Activated T-helper 1 cell treated with anti-CD3 and anti-CD28 coated beads, Interleukin-12 subunit alpha, Interleukin-12 subunit beta, Interleukin-2, Interleukin-4 antibody, amounts not matched to agents 30 ng/mL and 10 ng/mL and 1 ng/mL, durations not matched to agents 14 hours and 24 hours and 36 hours (primary cell): ENCODE measurements around the gene TMEM151A. TPM values are rescaled to one million over a fixed set of nuclear protein-coding genes. Genes with fewer than 3 reads are reported as not detected.
"Not testable (repeated sequence)": the region's sequence is repeated elsewhere in the genome, so short reads cannot be mapped to it uniquely, and the experiment has no call there.

ENCODE experiments used
- DNase-seq: peaks from one replicate; pipeline ENCODE4 v3.0.0; 2021; ENCODE audit warnings: low spot score
- H3K27ac Mint-ChIP-seq: one replicate; pipeline ENCODE4 v1.8.0; 2021; ENCODE audit warnings: mild to moderate bottlenecking, mixed read lengths
- H3K27me3 Mint-ChIP-seq: one replicate; pipeline ENCODE4 v1.8.0; 2022; ENCODE audit warnings: mild to moderate bottlenecking, moderate library complexity, mixed read lengths; ENCODE audit not compliant: insufficient read depth
- H3K36me3 Mint-ChIP-seq: one replicate; pipeline ENCODE4 v1.8.0; 2021; ENCODE audit warnings: low read depth, mixed read lengths
- H3K4me1 Mint-ChIP-seq: one replicate; pipeline ENCODE4 v1.8.0; 2021; ENCODE audit warnings: low read depth, mixed read lengths
- H3K4me3 Mint-ChIP-seq: one replicate; pipeline ENCODE4 v1.8.0; 2021; ENCODE audit warnings: mild to moderate bottlenecking, moderate library complexity, mixed read lengths
- H3K9me3 Mint-ChIP-seq: one replicate; pipeline ENCODE4 v1.8.0; 2021; ENCODE audit warnings: mixed read lengths
- intact Hi-C: fragments of 100-400 bp; cut with micrococcal nuclease; formaldehyde crosslinking; loops from one replicate; pipeline ENCODE4 v1.15.1; 2024
- total RNA-seq: library from RNA; stranded (reverse); gene quantifications from 2 replicates; pipeline ENCODE4 v1.2.3, GENCODE V29; 2022

The TMEM151A gene
- total RNA-seq, 1 donor from 2014 or later = not detected

DNA sequence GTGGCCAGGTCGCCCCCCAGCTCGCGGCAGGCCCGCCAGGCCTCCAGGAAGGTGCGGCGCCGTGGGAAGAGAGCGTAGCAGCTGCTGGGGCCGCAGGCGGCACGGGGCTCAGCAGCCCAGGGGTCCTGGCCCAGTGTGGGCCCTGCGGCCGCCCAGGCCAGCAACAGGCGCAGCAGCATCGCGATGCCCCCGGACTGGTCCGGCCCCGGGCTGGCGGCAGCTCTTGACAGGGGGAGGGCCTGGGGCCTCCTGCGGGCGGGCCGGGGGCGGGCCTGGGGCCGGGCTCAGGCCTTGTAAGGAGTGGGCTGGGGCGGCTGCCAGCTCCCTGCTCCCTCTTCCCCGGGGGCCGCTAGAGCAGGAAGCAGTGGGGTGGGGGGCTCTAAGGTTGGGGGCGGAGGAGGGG is 25.2 kb downstream of the TMEM151A start, which contains the start of gene CD248:
Gene CD248, minus strand, starts transcription at position 196 of the 403 bp plus-strand sequence. Its CDS starts 17 bp downstream, at position 179.
- DNase-seq = no peak
- H3K27ac Mint-ChIP-seq = peak within 1 kb of the TSS; percentile 44
- peaks cover 5% of the 10 kb centered on the region for H3K9me3 Mint-ChIP-seq
- H3K4me3 Mint-ChIP-seq = peak within 1 kb of the TSS; percentile 7
- peaks cover 11% of the 10 kb centered on the region for H3K27me3 Mint-ChIP-seq
- peaks cover 2% of the 10 kb centered on the region for H3K36me3 Mint-ChIP-seq
- H3K4me1 Mint-ChIP-seq = peaks cover 31% of the 10 kb centered on the region
- intact Hi-C loops = no loop called here

DNA sequence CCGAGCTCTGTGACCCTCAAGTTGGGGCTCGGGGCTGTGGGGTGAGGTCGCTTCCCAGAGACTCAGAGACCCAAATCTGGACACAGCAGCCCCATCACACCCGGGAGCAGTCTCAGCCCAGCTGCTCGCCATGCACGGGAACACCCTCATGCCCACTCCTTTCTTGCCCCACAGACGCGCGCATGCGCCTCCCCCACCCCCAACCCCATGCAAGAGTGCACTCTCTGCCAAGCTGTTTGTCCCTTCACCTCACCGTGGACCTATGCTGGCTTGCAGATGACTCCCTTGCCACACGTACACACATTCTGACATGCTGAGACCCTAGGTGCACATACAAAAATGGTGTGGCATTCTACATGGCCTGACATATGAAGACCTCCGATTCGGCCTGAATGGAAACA is 25.6 kb downstream of the TMEM151A start:
- Mint-ChIP-seq H3K4me3 (peak overlapping the region; percentile 7), H3K27me3 (peaks cover 11% of the 10 kb centered on the region), H3K4me1 (peaks cover 29% of the 10 kb centered on the region), H3K36me3 (peaks cover 2% of the 10 kb centered on the region), H3K9me3 (peaks cover 5% of the 10 kb centered on the region), H3K27ac (peak overlapping the region; percentile 44)
- intact Hi-C loops = no loop called here
- DNase-seq = no peak

DNA sequence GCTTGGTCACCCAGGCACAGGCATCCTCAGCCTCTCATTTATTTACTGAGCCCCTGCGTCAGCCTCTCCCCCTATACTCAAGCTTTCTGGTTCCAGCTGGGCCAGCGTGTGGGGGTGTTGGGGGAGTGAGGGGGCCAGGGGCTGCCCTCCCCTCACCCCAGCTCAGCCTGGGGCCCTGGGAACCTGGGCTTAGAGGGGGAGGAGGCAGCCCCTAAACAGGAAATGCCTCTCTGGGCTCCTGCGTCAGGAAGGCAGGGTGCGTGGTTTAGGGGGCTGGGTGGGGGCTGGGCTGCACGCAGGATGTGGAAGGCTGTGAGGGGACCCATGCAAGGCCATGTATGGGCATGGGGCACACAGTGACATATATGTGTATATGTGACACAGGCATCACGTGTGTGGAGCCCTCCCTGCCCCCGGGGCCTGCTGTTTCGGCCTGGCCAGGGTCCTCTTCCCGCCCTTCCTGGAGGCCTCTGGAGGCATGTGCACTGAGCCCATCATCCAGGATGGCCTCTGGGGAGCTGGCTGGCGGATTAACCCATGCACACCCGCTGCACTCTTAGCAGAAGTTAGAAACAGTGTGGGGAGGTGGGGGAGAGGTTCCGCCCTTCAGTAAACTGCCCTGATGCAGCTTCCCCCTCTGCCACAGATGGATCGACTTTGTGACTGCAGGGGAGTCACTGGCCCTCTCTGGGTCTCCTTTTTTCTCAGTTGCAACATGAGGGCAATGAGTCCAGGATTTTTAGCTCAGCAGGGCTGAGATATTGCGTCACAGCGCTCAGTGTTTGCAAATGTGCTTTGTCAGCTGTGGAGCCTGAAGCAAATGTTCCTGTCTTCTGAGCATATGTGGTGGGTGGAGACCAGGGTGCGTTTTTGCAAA is 26.3 kb downstream of the TMEM151A start:
- intact Hi-C loops = no loop called here
- Mint-ChIP-seq H3K27me3 (peaks cover 13% of the 10 kb centered on the region), H3K4me1 (peaks cover 29% of the 10 kb centered on the region), H3K4me3 (peak overlapping the region; percentile 7), H3K9me3 (peaks cover 5% of the 10 kb centered on the region), H3K36me3 (peaks cover 2% of the 10 kb centered on the region), H3K27ac (peak overlapping the region; percentile 44)
- DNase-seq = no peak

DNA sequence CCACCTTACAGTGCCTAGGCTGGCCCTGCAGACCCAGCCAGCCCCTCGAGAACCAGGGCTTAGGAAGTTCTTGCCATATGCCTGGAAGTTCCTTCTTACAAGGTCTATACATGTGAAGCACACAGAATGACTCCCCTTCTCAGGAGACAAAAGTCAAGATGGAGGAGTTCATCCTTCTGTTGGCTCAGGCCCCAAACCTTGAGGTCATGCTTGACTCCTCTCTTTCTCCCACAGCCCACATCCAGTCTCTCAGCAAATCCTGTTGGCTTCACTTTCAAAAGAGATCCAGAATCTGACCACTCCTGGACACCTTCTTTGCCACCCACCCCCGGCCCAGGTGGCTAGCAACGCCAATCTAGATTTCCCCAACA is 26.9 kb downstream of the TMEM151A start:
- intact Hi-C loops = no loop called here
- H3K27ac Mint-ChIP-seq = no peak overlapping the region
- H3K27me3 Mint-ChIP-seq = peaks cover 13% of the 10 kb centered on the region
- H3K4me1 Mint-ChIP-seq = peaks cover 29% of the 10 kb centered on the region
- peaks cover 5% of the 10 kb centered on the region for H3K9me3 Mint-ChIP-seq
- peaks cover 2% of the 10 kb centered on the region for H3K36me3 Mint-ChIP-seq
- no peak for DNase-seq
- H3K4me3 Mint-ChIP-seq = no peak overlapping the region

DNA sequence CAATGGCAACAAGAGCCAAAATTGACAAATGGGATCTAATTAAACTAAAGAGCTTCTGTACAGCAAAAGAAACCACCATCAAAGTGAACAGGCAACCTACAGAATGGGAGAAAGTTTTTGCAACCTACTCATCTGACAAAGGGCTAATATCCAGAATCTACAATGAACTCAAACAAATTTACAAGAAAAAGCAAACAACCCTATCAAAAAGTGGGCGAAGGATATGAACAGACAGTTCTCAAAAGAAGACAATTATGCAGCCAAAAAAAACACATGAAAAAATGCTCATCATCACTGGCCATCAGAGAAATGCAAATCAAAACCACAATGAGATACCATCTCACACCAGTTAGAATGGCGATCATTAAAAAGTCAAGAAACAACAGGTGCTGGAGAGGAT is 28.6 kb downstream of the TMEM151A start:
- H3K27me3 Mint-ChIP-seq = peaks cover 13% of the 10 kb centered on the region
- intact Hi-C loops, H3K36me3 Mint-ChIP-seq, H3K9me3 Mint-ChIP-seq, DNase-seq, H3K27ac Mint-ChIP-seq, H3K4me3 Mint-ChIP-seq: not testable (repeated sequence)
- peaks cover 22% of the 10 kb centered on the region for H3K4me1 Mint-ChIP-seq

DNA sequence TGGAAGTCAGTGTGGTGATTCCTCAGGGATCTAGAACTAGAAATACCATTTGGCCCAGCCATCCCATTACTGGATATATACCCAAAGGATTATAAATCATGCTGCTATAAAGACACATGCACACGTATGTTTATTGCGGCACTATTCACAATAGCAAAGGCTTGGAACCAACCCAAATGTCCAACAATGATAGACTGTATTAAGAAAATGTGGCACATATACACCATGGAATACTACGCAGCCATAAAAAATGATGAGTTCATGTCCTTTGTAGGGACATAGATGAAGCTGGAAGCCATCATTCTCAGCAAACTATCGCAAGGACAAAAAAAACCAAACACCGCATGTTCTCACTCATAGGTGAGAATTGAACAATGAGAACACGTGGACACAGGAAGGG is 29.1 kb downstream of the TMEM151A start:
- DNase-seq, H3K4me3 Mint-ChIP-seq, H3K36me3 Mint-ChIP-seq, H3K27me3 Mint-ChIP-seq, intact Hi-C loops, H3K9me3 Mint-ChIP-seq, H3K27ac Mint-ChIP-seq: not testable (repeated sequence)
- H3K4me1 Mint-ChIP-seq = peaks cover 25% of the 10 kb centered on the region

DNA sequence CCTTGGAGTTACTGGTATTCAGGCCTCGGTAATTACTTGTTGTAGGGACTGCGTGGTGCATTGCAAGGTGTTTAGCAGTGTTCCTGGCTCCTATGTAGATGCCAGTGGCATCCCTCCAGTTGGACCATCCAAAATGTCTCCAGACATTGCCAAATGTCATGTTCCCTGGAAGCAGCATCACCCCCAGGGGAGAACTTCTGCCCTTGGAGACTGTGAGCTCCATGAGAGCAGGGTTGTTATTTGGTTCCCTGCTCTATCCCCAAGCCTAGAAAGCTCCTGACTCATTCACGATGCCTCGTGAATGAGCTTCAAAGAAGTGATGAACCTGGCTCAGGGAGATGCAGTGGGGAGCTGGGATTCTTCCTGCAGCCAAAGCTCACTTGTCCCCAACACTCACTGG is 29.9 kb downstream of the TMEM151A start:
- peaks cover 29% of the 10 kb centered on the region for H3K4me1 Mint-ChIP-seq
- peaks cover 10% of the 10 kb centered on the region for H3K27me3 Mint-ChIP-seq
- H3K9me3 Mint-ChIP-seq = peaks cover 5% of the 10 kb centered on the region

DNA sequence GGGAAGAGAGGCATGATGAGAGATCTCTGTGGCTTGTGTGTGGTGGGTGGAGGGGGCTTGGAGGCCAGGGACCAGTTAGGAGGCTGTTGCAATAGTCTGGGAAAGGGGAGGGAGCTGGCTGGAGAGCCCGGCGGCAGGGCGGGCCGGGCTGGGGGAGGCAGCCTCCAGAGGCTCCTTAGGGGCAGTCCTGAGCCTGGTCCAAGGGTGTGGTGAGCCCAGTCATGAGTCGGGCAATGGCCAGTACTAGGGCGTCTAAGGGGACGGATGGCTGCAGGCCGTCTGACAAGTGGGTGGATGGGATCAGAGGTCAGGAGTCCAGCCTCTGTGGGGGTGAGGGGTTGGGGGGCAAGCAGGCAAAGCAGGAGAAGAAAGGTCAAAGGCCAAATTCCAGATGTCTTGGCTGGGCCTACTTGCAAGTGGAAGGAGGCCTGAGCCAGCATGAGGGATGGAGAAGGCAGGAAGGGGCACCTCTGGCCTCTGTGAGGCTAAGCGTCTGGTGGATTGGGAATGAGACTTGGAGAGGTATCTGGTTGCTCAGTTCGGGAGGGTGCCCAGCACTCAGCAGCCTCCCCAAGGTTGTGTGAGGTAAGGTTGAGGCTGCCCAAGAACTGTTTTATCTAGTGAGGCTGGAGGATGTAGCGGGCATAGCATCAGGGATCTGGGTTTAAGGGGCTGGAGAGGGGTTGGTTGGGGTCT is 31.2 kb downstream of the TMEM151A start:
- peaks cover 32% of the 10 kb centered on the region for H3K4me1 Mint-ChIP-seq
- H3K36me3 Mint-ChIP-seq = peaks cover 2% of the 10 kb centered on the region
- peaks cover 5% of the 10 kb centered on the region for H3K9me3 Mint-ChIP-seq
- intact Hi-C loops = no loop called here
- H3K27me3 Mint-ChIP-seq = peaks cover 10% of the 10 kb centered on the region
- no peak overlapping the region for H3K27ac Mint-ChIP-seq
- no peak overlapping the region for H3K4me3 Mint-ChIP-seq
- DNase-seq = no peak

More for the DNA sequence above, 29.9 kb downstream of the TMEM151A start:
- Mint-ChIP-seq H3K36me3 (peaks cover 2% of the 10 kb centered on the region), H3K27ac (no peak overlapping the region), H3K4me3 (no peak overlapping the region)
- no peak for DNase-seq
- intact Hi-C loops = no loop called here

DNA sequence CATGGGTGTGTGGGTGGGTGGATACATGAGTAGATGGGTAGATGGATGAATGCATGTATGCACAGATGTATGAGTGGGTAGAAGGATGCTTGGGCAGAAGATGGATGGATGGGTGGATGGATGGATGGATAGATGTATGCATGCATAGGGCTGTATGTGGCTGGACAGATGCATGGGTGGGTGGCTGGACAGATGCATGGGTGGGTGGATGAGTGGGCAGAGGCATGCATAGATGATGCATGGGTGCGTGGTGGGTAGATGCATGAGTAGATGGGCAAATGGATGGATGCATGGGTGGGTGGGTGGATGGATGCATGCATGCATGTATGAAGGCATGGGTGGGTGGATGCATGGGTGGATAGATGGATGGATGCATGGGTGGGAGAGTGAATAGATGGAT is 32.0 kb downstream of the TMEM151A start:
- peaks cover 6% of the 10 kb centered on the region for H3K27me3 Mint-ChIP-seq
- intact Hi-C loops = no loop called here
- peaks cover 32% of the 10 kb centered on the region for H3K4me1 Mint-ChIP-seq
- H3K4me3 Mint-ChIP-seq = no peak overlapping the region
- DNase-seq = no peak
- H3K36me3 Mint-ChIP-seq = peaks cover 2% of the 10 kb centered on the region
- H3K9me3 Mint-ChIP-seq = peaks cover 5% of the 10 kb centered on the region
- H3K27ac Mint-ChIP-seq = no peak overlapping the region

DNA sequence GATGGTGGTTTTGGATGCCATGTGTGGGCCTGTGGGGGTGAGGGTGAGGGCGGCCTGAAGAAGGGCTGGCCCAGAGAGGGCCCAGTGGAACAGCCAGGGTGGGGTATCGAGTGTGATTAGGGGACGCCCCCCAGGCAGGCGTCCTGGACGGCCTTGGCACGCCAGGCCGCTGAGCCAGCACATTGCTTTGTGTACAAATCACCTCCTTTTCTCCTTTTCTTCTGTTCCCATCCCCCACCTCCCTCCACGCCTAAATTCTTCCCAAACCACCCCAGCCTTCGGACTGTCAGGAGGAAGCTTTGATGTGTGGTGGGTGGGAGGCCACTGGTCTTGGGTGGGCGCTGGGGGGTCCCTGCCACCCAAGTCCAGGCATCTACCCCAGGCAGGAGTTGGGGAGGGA is 33.0 kb downstream of the TMEM151A start:
- no peak overlapping the region for H3K4me3 Mint-ChIP-seq
- H3K9me3 Mint-ChIP-seq = peaks cover 5% of the 10 kb centered on the region
- H3K27me3 Mint-ChIP-seq = peaks cover 4% of the 10 kb centered on the region
- peak overlapping the region; percentile 40 for H3K27ac Mint-ChIP-seq
- intact Hi-C loops = no loop called here
- no peak for DNase-seq
- peaks cover 25% of the 10 kb centered on the region for H3K4me1 Mint-ChIP-seq
- peaks cover 2% of the 10 kb centered on the region for H3K36me3 Mint-ChIP-seq

DNA sequence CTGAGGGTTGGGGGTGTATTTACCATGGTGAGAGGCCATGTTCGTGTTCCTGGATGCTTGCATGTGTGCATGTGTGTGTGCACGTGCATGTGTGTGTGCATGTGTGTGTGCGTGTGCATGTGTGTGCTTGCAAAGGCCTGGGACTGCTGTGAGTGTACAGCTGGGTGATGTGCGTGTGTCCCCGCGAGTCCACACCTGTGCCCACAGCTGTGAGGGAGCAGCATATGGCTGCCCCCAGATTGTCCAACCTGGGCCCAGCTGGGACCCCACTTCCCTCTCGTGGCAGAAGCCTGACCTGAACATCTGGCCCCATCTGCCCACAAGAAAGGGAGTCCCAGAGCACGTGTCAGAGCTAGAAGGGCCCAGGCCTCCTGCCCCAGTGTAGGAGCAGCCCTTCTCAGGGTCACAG is 33.6 kb downstream of the TMEM151A start:
- no peak for DNase-seq
- H3K27me3 Mint-ChIP-seq = peaks cover 4% of the 10 kb centered on the region
- H3K4me3 Mint-ChIP-seq = no peak overlapping the region
- H3K27ac Mint-ChIP-seq = no peak overlapping the region
- H3K9me3 Mint-ChIP-seq = peaks cover under 1% of the 10 kb centered on the region
- peaks cover under 1% of the 10 kb centered on the region for H3K36me3 Mint-ChIP-seq
- intact Hi-C loops = no loop called here
- peaks cover 25% of the 10 kb centered on the region for H3K4me1 Mint-ChIP-seq

DNA sequence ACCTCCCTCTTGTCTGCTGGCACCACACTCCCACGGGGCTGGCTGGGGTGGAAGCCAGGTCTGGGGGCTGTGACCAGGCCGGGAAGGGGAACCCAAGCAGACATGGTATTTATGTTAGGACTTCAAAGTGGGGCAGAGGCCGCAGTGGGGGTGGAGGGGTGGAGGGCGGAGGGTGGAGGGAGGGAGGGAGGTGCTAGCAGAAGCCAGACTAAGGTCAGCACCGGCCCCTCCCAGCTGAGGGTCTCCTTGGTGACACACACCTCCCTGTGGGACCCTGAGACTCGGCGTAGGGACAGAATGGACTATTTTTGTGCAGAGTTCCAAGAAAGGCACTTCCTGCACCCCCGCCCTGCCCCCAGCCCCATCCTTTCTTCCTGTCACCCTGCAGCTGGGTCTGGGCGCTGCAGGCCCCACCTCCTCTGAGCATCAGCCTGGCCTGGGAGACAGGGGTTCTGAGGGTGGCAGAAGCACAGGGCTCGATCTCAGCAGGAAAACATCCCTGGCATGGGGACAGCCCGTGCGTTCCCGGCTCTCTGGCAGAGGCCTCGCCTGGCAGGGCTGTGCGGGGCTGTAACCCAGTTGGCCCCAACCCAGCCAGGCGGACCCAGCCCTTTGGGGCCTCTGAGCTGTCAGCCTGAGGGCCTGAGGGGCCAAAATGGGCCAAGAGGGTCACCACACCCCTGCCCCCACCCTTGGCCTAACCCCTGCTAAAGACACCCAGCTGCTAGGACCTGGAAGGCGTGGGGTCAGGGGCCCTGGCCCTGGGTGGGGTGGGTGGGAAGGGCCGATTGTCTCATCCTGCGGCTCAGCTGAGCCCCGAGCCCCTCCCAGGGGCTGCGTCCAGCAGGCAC is 34.8 kb downstream of the TMEM151A start:
- no peak for DNase-seq
- Mint-ChIP-seq H3K27me3 (peaks cover 2% of the 10 kb centered on the region), H3K36me3 (no peaks in the 10 kb centered on the region), H3K27ac (peak overlapping the region; percentile 62), H3K4me1 (peaks cover 25% of the 10 kb centered on the region), H3K9me3 (no peaks in the 10 kb centered on the region), H3K4me3 (peak overlapping the region; percentile 25)
- intact Hi-C loops = no loop called here
